HEK293 (cell line): Measurements from ENCODE around the gene HOXA4.

ENCODE experiments used
- CTCF ChIA-PET: fragments of 350-600 bp; formaldehyde crosslinking; extraction: SDS; loops from one replicate; lab custom pipeline; 2021; ENCODE audit warnings: antibody characterized with exemption; lab: Yijun Ruan, JAX
- POLR2A ChIA-PET: fragments of 300-600 bp; formaldehyde crosslinking; extraction: SDS; loops from one replicate; lab custom pipeline; 2020; ENCODE audit warnings: antibody characterized with exemption, inconsistent platforms; lab: Yijun Ruan, JAX
- H3K27ac ChIP-seq: fragments of 200-500 bp; sonication (Bioruptor generic); 2 replicates; pipeline ENCODE4 v1.5.1; 2014; ENCODE audit warnings: low read depth, low read length, control low read depth, inconsistent platforms; ENCODE audit errors: extremely low read depth
- H3K36me3 ChIP-seq, 2 experiments: fragments of 200-500 bp in 1 of 2; sonication (Bioruptor generic) in 1 of 2; 1 replicate in 1 of 2; 2 replicates in 1 of 2; pipeline ENCODE4 v1.5.1; 2014 to 2017; ENCODE audit warnings: inconsistent platforms in 2 of 2, low read length in 2 of 2; ENCODE audit not compliant: control insufficient read depth in 2 of 2, insufficient read depth in 1 of 2
- H3K4me1 ChIP-seq: fragments of 200-500 bp; sonication (Bioruptor generic); 2 replicates; pipeline ENCODE4 v1.5.1; 2014; ENCODE audit warnings: mild to moderate bottlenecking, low read length, inconsistent platforms; ENCODE audit not compliant: control insufficient read depth, insufficient read depth
- H3K4me3 ChIP-seq: 2 replicates; pipeline ENCODE4 v1.5.1; 2011; ENCODE audit warnings: low read depth, mild to moderate bottlenecking, control low read depth, low read length, moderate library complexity
- H3K9me3 ChIP-seq: fragments of 200-500 bp; sonication (Bioruptor generic); 2 replicates; pipeline ENCODE4 v1.5.1; 2014; ENCODE audit warnings: low read depth, low read length, inconsistent platforms; ENCODE audit not compliant: control insufficient read depth, insufficient read depth
- PRDM1 ChIP-seq: fragments of 450-650 bp; formaldehyde crosslinking; IDR thresholded peaks from 2 replicates; pipeline ENCODE4; 2016; ENCODE audit warnings: missing biosample characterization, missing genetic modification characterization
- SCRT2 ChIP-seq: fragments of 450-650 bp; formaldehyde crosslinking; IDR thresholded peaks from 2 replicates; pipeline ENCODE4 v1.5.1; 2016; ENCODE audit warnings: missing biosample characterization, missing genetic modification characterization
- SP7 ChIP-seq: fragments of 450-650 bp; formaldehyde crosslinking; IDR thresholded peaks from 2 replicates; pipeline ENCODE4 v1.5.1; 2016; ENCODE audit warnings: missing biosample characterization, missing genetic modification characterization
- TRIM28 ChIP-seq: IDR thresholded peaks from 2 replicates; pipeline ENCODE4 v1.6.1; 2011; ENCODE audit warnings: low read length, control low read depth, borderline replicate concordance
- ZNF157 ChIP-seq: fragments of 450-650 bp; formaldehyde crosslinking; IDR thresholded peaks from 2 replicates; pipeline ENCODE4 v1.5.1; 2016; ENCODE audit warnings: missing biosample characterization, missing genetic modification characterization
- ZNF248 ChIP-seq: fragments of 450-650 bp; formaldehyde crosslinking; IDR thresholded peaks from 2 replicates; pipeline ENCODE4 v1.5.1; 2017; ENCODE audit warnings: missing biosample characterization, missing genetic modification characterization
- ZNF423 ChIP-seq: fragments of 450-650 bp; formaldehyde crosslinking; IDR thresholded peaks from 2 replicates; pipeline ENCODE4 v1.5.1; 2016; ENCODE audit warnings: missing biosample characterization, missing genetic modification characterization
- ZNF610 ChIP-seq: fragments of 450-650 bp; formaldehyde crosslinking; IDR thresholded peaks from 2 replicates; pipeline ENCODE4 v1.5.1; 2016; ENCODE audit warnings: missing biosample characterization, missing genetic modification characterization, borderline replicate concordance
- ZSCAN30 ChIP-seq: fragments of 450-650 bp; IDR thresholded peaks from 2 replicates; pipeline ENCODE4 v1.5.1; 2018; ENCODE audit warnings: missing biosample characterization, mild to moderate bottlenecking, missing genetic modification characterization, moderate library complexity
- TF ChIP-seq, protein P1 (sequence below): fragments of 450-650 bp; formaldehyde crosslinking; IDR thresholded peaks from 2 replicates; pipeline ENCODE4 v1.5.1; 2016; ENCODE audit warnings: missing biosample characterization, missing genetic modification characterization
- TF ChIP-seq, protein P2 (sequence below): fragments of 450-650 bp; formaldehyde crosslinking; IDR thresholded peaks from 2 replicates; pipeline ENCODE4 v1.5.1; 2016; ENCODE audit warnings: missing biosample characterization, missing genetic modification characterization
- TF ChIP-seq, protein P3 (sequence below): fragments of 450-650 bp; formaldehyde crosslinking; IDR thresholded peaks from 2 replicates; pipeline ENCODE4 v1.5.1; 2016; ENCODE audit warnings: missing biosample characterization, missing genetic modification characterization
- TF ChIP-seq, protein P4 (sequence below): fragments of 450-650 bp; formaldehyde crosslinking; IDR thresholded peaks from 2 replicates; pipeline ENCODE4 v1.5.1; 2017; ENCODE audit warnings: missing biosample characterization, missing genetic modification characterization

HOXA4 gene

DNA sequence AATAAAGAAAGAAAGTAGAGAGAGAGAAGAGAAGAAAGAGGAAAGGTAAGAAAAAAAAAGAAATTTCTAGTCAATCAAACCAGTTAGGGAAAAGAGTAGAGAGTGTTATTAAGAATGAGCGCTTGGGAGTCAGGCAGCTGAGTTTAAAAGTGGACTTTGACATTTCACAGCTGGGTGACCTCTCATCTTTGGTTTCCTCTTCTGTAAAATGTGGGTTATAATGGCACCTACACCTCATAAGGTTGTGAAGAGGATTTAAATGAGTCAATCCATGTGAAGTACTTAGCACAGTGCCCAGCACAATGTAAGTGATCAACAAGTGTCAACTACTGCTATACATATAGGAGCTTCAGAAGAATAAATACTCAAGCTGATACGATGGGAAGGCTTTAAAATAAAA lies 46.9 kb downstream of the HOXA4 start:
- Histone ChIP-seq H3K4me1 (peaks cover 2% of the 10 kb centered on the region; the same call in 1 of the 2 replicates), H3K36me3 (no peaks in the 10 kb centered on the region), H3K4me3 (no peak overlapping the region), H3K9me3 (no peaks in the 10 kb centered on the region), H3K27ac (no peak overlapping the region)
- POLR2A ChIA-PET = interaction anchor here (1.1 to 1.4 kb wide), 3 partner anchors 10 to 30 kb away, joined by 3 to 4 read pairs (median 4); no protein-coding TSS in a partner anchor
- TF ChIP-seq ZNF157 (tag by site-specific recombination) (no peak), PRDM1 (tag by site-specific recombination) (0 out of 2 replicates have a peak, but pooled peaks have one; percentile 12), SCRT2 (tag by site-specific recombination) (peak; percentile 64; the same call in 1 of the 2 replicates)
- TF ChIP-seq, protein P1, sequence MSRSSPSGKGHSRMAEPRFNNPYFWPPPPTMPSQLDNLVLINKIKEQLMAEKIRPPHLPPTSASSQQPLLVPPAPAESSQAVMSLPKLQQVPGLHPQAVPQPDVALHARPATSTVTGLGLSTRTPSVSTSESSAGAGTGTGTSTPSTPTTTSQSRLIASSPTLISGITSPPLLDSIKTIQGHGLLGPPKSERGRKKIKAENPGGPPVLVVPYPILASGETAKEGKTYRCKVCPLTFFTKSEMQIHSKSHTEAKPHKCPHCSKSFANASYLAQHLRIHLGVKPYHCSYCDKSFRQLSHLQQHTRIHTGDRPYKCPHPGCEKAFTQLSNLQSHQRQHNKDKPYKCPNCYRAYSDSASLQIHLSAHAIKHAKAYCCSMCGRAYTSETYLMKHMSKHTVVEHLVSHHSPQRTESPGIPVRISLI (tag by site-specific recombination) = no peak
- TF ChIP-seq, all 188 proteins: peak for 2
- CTCF ChIA-PET = interaction anchor here (0.7 to 1.2 kb wide), 3 partner anchors 37 to 224 kb away, joined by 3 read pairs; partner anchors contain the start of gene HOXA5

DNA sequence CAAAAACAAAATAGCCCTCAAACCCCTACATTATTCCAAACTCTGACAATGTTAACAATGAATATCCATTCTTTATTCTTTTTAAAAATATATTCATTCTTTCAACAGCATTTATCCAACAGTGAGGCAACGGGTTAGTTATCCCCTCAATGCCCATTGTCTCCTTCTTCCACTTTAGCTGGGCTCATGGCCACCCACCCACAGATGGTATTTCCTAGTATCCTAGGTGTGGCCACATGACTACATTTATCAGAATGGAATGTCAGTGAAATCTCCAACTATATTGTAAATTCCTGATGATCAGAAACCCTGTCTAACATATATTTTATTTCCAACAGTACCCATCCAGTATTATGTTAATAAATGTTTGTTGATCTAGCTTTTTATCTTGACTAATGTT lies 48.4 kb downstream of the HOXA4 start:
- TF ChIP-seq ZNF423 = no peak
- TF ChIP-seq, protein P2, sequence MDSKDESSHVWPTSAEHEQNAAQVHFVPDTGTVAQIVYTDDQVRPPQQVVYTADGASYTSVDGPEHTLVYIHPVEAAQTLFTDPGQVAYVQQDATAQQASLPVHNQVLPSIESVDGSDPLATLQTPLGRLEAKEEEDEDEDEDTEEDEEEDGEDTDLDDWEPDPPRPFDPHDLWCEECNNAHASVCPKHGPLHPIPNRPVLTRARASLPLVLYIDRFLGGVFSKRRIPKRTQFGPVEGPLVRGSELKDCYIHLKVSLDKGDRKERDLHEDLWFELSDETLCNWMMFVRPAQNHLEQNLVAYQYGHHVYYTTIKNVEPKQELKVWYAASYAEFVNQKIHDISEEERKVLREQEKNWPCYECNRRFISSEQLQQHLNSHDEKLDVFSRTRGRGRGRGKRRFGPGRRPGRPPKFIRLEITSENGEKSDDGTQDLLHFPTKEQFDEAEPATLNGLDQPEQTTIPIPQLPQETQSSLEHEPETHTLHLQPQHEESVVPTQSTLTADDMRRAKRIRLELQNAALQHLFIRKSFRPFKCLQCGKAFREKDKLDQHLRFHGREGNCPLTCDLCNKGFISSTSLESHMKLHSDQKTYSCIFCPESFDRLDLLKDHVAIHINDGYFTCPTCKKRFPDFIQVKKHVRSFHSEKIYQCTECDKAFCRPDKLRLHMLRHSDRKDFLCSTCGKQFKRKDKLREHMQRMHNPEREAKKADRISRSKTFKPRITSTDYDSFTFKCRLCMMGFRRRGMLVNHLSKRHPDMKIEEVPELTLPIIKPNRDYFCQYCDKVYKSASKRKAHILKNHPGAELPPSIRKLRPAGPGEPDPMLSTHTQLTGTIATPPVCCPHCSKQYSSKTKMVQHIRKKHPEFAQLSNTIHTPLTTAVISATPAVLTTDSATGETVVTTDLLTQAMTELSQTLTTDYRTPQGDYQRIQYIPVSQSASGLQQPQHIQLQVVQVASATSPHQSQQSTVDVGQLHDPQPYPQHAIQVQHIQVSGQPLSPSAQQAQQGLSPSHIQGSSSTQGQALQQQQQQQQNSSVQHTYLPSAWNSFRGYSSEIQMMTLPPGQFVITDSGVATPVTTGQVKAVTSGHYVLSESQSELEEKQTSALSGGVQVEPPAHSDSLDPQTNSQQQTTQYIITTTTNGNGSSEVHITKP (tag by site-specific recombination) = 0 out of 2 replicates have a peak, but pooled peaks have one; percentile 19
- TF ChIP-seq, all 188 proteins: peak for 1
- CTCF ChIA-PET = interaction anchor here (1.2 kb wide), 1 partner anchor 62 kb away, joined by 3 read pairs; the partner anchor contains the start of gene HOXA5
- peaks cover 2% of the 10 kb centered on the region; the same call in 1 of the 2 replicates for H3K4me1 ChIP-seq
- no peak overlapping the region for H3K4me3 ChIP-seq
- POLR2A ChIA-PET = no interaction called here
- no peaks in the 10 kb centered on the region for H3K36me3 ChIP-seq
- no peak overlapping the region for H3K27ac ChIP-seq
- no peaks in the 10 kb centered on the region for H3K9me3 ChIP-seq

DNA sequence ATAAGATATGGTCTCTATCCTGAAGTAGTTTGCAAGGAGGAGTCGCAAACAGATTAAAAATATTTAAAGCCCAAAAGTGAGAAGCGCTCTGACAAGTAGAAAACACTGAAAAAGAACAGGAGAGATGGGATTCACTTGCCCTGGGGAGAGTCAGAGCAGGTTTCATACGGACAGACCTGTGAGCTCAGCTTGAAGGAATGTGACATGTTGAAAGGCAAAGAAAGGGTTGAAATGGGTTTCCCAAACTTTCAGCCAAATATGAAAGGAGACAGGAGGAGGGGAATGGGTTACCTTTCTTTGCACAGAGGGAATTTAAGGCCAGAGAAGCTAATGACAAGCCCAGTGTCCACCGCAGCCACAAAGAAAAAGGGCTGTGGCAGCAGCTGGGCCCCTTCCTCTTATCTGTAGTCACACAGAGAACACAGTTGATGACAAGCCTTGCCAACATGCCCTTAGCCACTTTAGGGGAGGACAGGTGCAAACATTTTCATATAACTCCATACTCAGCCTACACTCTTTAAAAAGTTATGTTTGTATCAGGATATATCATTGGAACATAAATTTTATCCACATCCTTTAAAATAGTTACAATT lies 49.6 kb downstream of the HOXA4 start:
- Histone ChIP-seq H3K36me3 (no peaks in the 10 kb centered on the region), H3K4me3 (no peak overlapping the region), H3K4me1 (peaks cover 2% of the 10 kb centered on the region; the same call in 1 of the 2 replicates), H3K9me3 (no peaks in the 10 kb centered on the region), H3K27ac (no peak overlapping the region)
- ChIA-PET CTCF (no interaction called here), POLR2A (interaction anchor here (1.6 kb wide), 1 partner anchor 10 kb away, joined by 4 read pairs; no protein-coding TSS in a partner anchor)
- TF ChIP-seq, protein P3, sequence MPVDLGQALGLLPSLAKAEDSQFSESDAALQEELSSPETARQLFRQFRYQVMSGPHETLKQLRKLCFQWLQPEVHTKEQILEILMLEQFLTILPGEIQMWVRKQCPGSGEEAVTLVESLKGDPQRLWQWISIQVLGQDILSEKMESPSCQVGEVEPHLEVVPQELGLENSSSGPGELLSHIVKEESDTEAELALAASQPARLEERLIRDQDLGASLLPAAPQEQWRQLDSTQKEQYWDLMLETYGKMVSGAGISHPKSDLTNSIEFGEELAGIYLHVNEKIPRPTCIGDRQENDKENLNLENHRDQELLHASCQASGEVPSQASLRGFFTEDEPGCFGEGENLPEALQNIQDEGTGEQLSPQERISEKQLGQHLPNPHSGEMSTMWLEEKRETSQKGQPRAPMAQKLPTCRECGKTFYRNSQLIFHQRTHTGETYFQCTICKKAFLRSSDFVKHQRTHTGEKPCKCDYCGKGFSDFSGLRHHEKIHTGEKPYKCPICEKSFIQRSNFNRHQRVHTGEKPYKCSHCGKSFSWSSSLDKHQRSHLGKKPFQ = no peak
- TF ChIP-seq ZSCAN30 (no peak), ZNF610 (tag by site-specific recombination) (no peak), PRDM1 (tag by site-specific recombination) (peak; percentile 96), ZNF248 (no peak), TRIM28 (0 out of 2 replicates have a peak, but pooled peaks have one; percentile 12), SP7 (tag by site-specific recombination) (no peak)
- TF ChIP-seq, protein P4, sequence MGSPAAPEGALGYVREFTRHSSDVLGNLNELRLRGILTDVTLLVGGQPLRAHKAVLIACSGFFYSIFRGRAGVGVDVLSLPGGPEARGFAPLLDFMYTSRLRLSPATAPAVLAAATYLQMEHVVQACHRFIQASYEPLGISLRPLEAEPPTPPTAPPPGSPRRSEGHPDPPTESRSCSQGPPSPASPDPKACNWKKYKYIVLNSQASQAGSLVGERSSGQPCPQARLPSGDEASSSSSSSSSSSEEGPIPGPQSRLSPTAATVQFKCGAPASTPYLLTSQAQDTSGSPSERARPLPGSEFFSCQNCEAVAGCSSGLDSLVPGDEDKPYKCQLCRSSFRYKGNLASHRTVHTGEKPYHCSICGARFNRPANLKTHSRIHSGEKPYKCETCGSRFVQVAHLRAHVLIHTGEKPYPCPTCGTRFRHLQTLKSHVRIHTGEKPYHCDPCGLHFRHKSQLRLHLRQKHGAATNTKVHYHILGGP (tag by site-specific recombination) = no peak
- TF ChIP-seq, protein P2 (tag by site-specific recombination) = peak; percentile 78
